GM19351 (cell line): ENCODE data around the gene LPP.
A peak's percentile ranks its signal among the peaks of the same experiment; 100 is the strongest.

ENCODE experiments used
- ATAC-seq: cut with Tn5 transposase; IDR thresholded peaks from one replicate; pipeline ENCODE4 v1.9.1; 2021; ENCODE audit warnings: mild to moderate bottlenecking, moderate library complexity; ENCODE audit not compliant: unreplicated experiment

LPP gene

DNA sequence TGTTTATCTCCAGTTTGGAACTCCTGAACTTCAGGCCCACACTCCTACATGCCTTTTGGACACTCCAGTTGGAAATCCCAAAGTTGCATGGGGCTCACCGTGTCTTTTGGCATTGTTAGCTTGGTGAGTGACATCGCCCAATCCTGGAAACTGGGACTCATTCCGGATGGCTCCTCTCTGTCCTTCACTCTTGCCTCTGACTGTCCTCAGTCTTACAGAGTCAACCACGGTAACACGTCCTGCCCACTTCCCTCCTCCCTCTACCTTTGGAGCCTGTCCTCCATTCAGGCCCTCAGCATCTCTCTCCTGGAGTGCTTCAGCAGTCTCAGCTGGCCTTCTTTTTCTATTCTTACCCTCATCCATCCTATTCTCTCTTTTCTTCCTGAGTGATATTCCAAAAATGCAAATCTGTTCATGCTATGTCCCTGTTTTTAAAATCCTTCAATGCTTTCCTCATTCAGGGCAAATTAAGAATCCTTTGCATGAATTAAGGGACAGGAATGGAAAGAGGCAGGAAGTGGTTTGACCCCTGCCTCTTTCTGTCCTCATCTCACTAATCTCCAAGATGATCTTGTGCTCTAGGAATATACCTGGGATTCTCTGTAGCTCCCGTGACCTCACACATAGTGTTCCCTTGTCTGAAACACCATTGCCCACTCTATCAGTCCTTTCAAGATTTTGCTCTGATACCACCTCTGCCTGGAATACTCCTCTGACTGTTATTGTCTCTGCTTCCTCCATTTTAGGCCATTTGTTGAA is 42.5 kb downstream of the LPP start:
- ATAC-seq: no peak

GRCh38 chr3:188197388-188197847 is 43.5 kb downstream of the LPP start:
- peak; percentile 86 for ATAC-seq

GRCh38 chr3:188198001-188198400 is 44.0 kb downstream of the LPP start:
- ATAC-seq: no peak

GRCh38 chr3:188198760-188199327 is 44.9 kb downstream of the LPP start:
- no peak for ATAC-seq

GRCh38 chr3:188199386-188199785 is 45.4 kb downstream of the LPP start:
- ATAC-seq: no peak

- no peak for ATAC-seq
Measured at GRCh38 chr3:188200481-188200880, 46.5 kb downstream of the LPP start.

GRCh38 chr3:188202358-188203138 is 48.6 kb downstream of the LPP start:
- ATAC-seq: no peak

- no peak for ATAC-seq
Measured at GRCh38 chr3:188204526-188204925, 50.6 kb downstream of the LPP start.

DNA sequence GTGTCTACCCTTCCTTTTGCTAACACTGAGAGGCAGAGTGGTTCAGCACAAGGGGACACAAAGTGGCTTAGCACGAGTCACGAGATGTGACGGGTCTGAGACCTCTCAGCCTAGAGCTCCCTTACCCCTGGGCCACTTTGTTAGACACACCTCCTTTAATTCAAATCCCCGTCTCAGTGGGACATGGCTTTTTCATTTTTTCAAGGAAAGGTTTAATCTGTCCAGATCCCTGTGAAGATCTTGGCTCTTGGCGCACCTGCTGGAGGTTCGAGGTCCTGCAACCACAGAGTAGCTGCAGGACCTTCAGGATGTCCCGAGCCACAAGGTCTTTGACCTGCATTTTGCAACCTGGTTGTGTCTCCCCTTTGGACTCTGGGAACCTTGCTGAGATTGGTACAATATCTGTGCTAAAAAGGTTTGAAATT is 52.0 kb downstream of the LPP start:
- ATAC-seq: no peak

GRCh38 chr3:188206787-188207186 is 52.8 kb downstream of the LPP start:
- ATAC-seq: no peak

- no peak for ATAC-seq
Measured at GRCh38 chr3:188207941-188208515, 54.1 kb downstream of the LPP start.

DNA sequence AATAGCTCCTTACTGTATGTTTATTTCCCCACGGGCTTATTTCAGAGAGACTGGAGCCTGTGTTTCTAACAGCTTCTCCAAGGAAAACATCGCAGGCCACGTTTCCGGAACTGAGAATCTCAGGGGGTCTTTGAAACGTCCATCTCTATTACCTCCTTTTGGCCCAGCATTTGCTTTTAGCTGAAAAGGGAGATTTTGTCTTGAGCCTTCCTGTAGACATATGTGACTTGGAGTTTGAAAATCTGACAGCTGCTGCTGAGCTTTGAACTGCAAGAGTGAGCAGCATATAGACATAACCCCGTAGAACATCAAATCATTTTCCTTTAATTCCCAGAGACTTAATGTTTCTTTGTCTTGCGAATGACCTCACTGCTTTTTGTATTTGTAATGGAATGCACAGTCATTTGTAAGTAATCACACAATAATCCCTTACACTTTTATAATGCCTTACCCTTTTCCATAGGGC is 54.6 kb downstream of the LPP start:
- no peak for ATAC-seq

GRCh38 chr3:188209034-188209433 is 55.1 kb downstream of the LPP start:
- ATAC-seq: no peak

- ATAC-seq: no peak
Measured at GRCh38 chr3:188209740-188210139, 55.8 kb downstream of the LPP start.

GRCh38 chr3:188211476-188211875 is 57.5 kb downstream of the LPP start:
- ATAC-seq: no peak

DNA sequence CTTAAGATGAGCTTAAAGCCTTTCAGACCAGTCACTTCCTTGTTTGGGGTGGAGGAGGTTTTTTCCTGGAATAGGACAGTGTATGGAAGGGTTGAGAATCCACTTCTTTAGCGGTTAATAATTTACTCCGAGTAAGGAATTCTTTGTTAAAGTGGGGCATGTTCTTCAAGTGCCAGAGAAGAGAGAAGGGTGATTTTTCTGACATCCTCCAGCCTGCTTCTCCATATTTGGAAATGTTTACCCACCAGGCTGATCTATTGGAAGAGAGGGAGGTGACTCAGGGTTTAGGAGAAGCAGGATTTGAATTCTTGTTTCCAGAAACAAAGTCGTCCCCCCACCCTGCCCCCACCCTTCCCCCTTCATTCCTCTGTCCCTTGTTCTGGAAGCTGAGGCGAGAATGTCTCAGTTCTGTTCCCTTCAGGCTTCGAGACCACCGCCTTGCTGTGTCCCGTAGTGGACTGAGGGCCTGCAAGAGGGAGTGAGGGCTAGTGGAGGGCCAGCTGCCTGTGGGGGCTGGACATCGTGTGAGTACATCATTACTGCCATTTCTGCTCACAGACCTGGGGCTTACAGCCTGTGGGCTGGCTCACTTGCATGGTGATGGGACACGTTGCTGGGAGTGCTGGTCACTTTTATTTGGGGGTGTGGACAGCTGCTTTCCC is 58.5 kb downstream of the LPP start:
- ATAC-seq: no peak

DNA sequence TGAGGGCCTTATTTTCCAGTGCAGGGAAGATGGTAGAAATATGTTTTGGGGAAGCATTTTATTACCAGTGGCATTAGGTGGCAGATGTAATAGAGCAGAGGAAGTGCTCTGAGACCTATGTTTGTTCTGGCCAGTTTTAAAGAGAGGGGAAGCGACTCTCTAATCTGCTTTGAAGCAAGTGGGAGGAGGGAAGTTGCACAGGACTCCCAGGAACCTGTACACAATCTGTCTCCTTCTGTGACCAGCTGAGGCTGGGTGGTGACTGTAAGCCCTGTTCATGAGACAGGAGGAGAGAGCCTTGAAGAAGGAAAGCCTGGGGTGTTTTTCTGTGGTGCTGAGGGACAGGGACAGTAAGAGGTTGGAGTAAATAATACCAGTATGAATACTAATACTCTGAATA is 60.5 kb downstream of the LPP start:
- ATAC-seq: no peak

DNA sequence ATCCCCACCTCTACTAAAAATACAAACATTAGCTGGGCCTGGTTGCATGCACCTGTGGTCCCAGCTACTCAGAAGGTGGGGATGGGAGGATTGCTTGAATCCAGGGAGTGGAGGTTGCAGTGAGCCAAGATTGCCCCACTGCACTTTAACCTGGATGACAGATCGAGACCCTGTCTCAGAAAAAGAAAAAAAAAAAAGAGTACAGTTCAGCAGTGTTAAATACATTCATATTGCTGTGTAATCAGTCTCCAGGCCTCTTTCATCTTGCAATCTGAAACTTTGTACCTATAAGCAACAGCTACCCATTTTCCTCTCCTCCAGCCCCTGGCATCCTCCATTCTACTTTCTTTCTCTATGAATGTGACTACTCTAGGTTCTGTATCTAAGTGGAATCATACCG is 61.2 kb downstream of the LPP start:
- ATAC-seq: no peak

- no peak for ATAC-seq
Measured at GRCh38 chr3:188217011-188217463, 63.1 kb downstream of the LPP start.

GRCh38 chr3:188217726-188218125 is 63.8 kb downstream of the LPP start:
- ATAC-seq: no peak

- no peak for ATAC-seq
Measured at GRCh38 chr3:188218603-188219002, 64.6 kb downstream of the LPP start.
